Measurements from ENCODE around the gene FSIP1.

The FSIP1 gene

GRCh38 chr15:39792025-39792843, 9.6 kb upstream of the FSIP1 start:
- DNase-seq, result no peak

GRCh38 chr15:39789736-39790135, 7.1 kb upstream of the FSIP1 start:
- DNase-seq, result no peak

GRCh38 chr15:39788800-39789565, 6.3 kb upstream of the FSIP1 start:
- DNase-seq, result no peak

- DNase-seq, result no peak
These were observed 5.5 kb upstream of the FSIP1 start for GRCh38 chr15:39788108-39788507.

- DNase-seq, result no peak
These were observed 4.8 kb upstream of the FSIP1 start for GRCh38 chr15:39787479-39787878.

GRCh38 chr15:39786447-39787056, 3.9 kb upstream of the FSIP1 start:
- DNase-seq, result no peak

GRCh38 chr15:39785841-39786240, 3.2 kb upstream of the FSIP1 start:
- no peak for DNase-seq

- DNase-seq, result no peak
These were observed 2.5 kb upstream of the FSIP1 start for GRCh38 chr15:39785139-39785538.

- DNase-seq, result no peak
These were observed 2.0 kb upstream of the FSIP1 start for GRCh38 chr15:39784638-39785037.

- DNase-seq, result no peak
These were observed 1.5 kb upstream of the FSIP1 start for GRCh38 chr15:39784125-39784524.

- DNase-seq, result no peak
These were observed 691 bp upstream of the FSIP1 start for GRCh38 chr15:39783244-39783820.

GRCh38 chr15:39781967-39782302, 706 bp downstream of the FSIP1 start:
- no peak for DNase-seq

- no peak for DNase-seq
These were observed 1.3 kb downstream of the FSIP1 start for GRCh38 chr15:39781147-39781966.

- DNase-seq, result no peak
These were observed 4.6 kb downstream of the FSIP1 start for GRCh38 chr15:39778021-39778420.

- DNase-seq, result no peak
These were observed 5.1 kb downstream of the FSIP1 start for GRCh38 chr15:39777496-39777895.

- no peak for DNase-seq
These were observed 6.6 kb downstream of the FSIP1 start for GRCh38 chr15:39776068-39776467.

GRCh38 chr15:39774688-39775267, 7.9 kb downstream of the FSIP1 start:
- no peak for DNase-seq

- no peak for DNase-seq
These were observed 11.6 kb downstream of the FSIP1 start for GRCh38 chr15:39770748-39771689.

GRCh38 chr15:39767921-39768320, 14.7 kb downstream of the FSIP1 start:
- DNase-seq, result no peak

GRCh38 chr15:39761006-39761405, 21.6 kb downstream of the FSIP1 start:
- DNase-seq, result no peak

All from activated CD4-positive, CD25-positive, alpha-beta regulatory T cell (primary cell).